Measurements from ENCODE around the gene TYSND1.
"Not testable (repeated sequence)": the region's sequence is repeated elsewhere in the genome, so short reads cannot be mapped to it uniquely, and the experiment has no call there.

The TYSND1 gene, protein sequence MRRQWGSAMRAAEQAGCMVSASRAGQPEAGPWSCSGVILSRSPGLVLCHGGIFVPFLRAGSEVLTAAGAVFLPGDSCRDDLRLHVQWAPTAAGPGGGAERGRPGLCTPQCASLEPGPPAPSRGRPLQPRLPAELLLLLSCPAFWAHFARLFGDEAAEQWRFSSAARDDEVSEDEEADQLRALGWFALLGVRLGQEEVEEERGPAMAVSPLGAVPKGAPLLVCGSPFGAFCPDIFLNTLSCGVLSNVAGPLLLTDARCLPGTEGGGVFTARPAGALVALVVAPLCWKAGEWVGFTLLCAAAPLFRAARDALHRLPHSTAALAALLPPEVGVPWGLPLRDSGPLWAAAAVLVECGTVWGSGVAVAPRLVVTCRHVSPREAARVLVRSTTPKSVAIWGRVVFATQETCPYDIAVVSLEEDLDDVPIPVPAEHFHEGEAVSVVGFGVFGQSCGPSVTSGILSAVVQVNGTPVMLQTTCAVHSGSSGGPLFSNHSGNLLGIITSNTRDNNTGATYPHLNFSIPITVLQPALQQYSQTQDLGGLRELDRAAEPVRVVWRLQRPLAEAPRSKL

GRCh38 chr10:70146489-70147258 is at the start of gene TYSND1:
Gene TYSND1, minus strand, starts transcription at chr10:70146700. Its CDS starts 114 bp downstream, at chr10:70146586.
- in situ Hi-C loops (cut with HindIII; ENCODE audit: low pct_ligation_motif_present, low pct_unique_long_range_greater_than_20kb, low sequenced_read_pairs): no loop called here
- peak; percentile 100 for DNase-seq

DNA sequence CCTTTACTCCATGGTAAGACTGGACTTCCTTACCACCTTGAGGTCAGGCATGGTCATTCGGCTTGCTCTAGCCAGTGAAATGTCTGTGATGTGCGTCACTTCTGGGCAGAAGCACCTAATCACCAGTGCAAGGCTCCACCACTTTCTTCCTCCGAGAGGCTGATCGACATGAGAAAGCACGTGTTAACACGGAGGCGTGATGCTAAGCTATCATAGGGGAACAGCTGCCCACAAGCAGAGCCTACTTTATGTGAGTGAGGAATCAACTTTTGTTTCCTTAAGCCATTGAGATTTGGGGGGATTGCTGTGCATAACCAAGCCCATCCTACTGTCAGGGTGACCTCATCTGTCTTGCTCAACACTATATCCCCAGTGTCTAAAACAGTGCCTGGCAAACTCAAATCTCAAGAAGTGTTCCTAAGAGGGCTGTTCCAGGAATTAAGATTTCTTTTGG is 46.9 kb upstream of the TYSND1 start:
- DNase-seq: no peak
- in situ Hi-C loops (cut with HindIII; ENCODE audit: low pct_ligation_motif_present, low pct_unique_long_range_greater_than_20kb, low sequenced_read_pairs): no loop called here

DNA sequence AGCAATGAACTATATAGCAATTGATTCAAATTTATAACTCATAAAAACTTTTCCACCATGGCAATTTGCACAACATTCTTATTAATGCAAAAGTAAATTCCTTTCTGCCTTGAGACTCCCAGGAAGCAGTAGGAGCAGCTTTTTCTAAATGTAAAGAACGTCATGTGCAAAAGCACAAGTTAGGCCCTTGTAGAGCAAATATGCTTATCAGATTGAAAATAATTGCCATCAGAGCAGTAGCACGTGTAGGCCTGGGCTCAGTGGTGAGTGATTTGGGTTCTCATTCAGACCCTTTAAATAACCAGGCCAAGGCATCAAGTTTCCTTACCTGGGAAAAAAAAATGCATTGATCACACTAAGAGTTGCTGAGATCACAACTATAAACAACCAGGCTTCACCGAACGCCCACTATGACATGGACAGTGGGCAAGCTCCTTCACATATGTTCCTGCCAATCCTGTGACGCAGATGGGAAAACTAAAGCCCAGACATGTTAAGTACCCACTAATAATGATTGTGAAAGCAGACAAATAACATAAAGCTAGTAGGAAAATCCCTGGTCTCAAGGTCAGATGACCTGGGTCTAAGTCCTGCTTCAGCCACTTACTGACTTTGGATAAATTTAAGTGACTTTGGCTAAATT is 45.9 kb upstream of the TYSND1 start:
- DNase-seq: no peak
- in situ Hi-C loops (cut with HindIII; ENCODE audit: low pct_ligation_motif_present, low pct_unique_long_range_greater_than_20kb, low sequenced_read_pairs): no loop called here

GRCh38 chr10:70191972-70192305 is 45.4 kb upstream of the TYSND1 start:
- in situ Hi-C loops (cut with HindIII; ENCODE audit: low pct_ligation_motif_present, low pct_unique_long_range_greater_than_20kb, low sequenced_read_pairs): no loop called here
- peak; percentile 29 for DNase-seq

- no peak for DNase-seq
These were observed 44.9 kb upstream of the TYSND1 start for GRCh38 chr10:70191161-70191971.

DNA sequence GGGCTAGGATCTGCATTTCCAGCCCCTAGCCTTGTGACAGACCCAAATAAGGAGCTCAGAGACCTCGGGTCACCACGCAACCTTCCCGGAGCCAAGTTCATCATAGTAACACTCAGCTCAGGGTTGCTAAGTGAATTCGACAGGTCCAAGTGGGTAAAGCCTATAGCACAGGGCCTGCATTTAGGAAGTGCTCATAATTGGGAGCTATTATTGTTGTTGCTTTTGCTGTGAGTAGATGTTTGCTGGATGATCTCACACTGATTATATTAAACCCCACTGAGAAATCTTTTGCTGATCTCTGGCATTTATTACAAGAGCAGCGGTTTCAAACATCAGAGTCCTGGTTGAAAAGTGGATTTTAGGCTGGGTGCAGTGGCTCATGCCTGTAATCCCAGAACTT is 44.1 kb upstream of the TYSND1 start:
- in situ Hi-C loops (cut with HindIII; ENCODE audit: low pct_ligation_motif_present, low pct_unique_long_range_greater_than_20kb, low sequenced_read_pairs): no loop called here
- no peak for DNase-seq

More at GRCh38 chr10:70191161-70191971, 44.9 kb upstream of the TYSND1 start:
- in situ Hi-C loops (cut with HindIII; ENCODE audit: low pct_ligation_motif_present, low pct_unique_long_range_greater_than_20kb, low sequenced_read_pairs): no loop called here

GRCh38 chr10:70190102-70190501 is 43.6 kb upstream of the TYSND1 start:
- DNase-seq: no peak
- in situ Hi-C loops (cut with HindIII; ENCODE audit: low pct_ligation_motif_present, low pct_unique_long_range_greater_than_20kb, low sequenced_read_pairs): no loop called here

- in situ Hi-C loops (cut with HindIII; ENCODE audit: low pct_ligation_motif_present, low pct_unique_long_range_greater_than_20kb, low sequenced_read_pairs): no loop called here
These were observed 42.3 kb upstream of the TYSND1 start for GRCh38 chr10:70188768-70189167.

DNA sequence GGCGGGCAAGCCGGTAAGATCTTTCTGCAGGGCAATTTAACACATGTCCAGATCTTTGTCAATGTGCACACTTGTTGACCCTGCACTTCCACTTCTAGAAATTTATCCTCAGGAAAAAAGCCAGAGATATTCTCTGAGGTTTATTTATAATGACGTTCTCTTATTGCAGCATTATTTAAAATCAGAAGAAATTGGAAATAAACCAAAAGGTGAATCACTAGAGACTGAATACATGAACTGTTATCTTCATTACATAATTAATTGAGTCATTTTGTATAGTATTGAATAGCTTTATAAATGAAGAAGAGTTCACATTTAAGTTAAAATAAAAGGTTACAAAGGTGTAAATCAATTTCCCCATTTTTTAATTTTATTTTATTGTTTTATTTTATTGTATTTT is 40.1 kb upstream of the TYSND1 start:
- in situ Hi-C loops (cut with HindIII; ENCODE audit: low pct_ligation_motif_present, low pct_unique_long_range_greater_than_20kb, low sequenced_read_pairs): no loop called here
- no peak for DNase-seq

More at GRCh38 chr10:70188768-70189167, 42.3 kb upstream of the TYSND1 start:
- no peak for DNase-seq

DNA sequence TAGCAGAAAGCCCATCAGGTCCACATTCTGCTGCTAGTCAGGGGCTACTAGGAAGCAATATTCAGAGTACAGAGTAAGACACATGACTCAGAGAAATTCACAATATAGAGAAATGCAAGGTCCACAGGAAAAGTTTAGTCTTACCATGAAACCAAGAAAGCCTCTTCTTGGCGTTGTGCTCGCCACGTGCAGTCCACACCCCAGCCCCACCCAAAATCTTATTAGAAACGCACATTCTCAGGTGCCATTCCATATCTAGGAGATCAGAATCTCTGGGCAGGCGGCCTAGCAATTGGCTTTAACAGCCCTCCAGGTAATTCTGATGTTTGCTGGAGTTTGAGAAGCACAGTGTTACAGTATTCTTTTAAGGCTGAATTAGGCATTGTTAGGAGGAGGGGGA is 39.6 kb upstream of the TYSND1 start:
- in situ Hi-C loops (cut with HindIII; ENCODE audit: low pct_ligation_motif_present, low pct_unique_long_range_greater_than_20kb, low sequenced_read_pairs): no loop called here
- no peak for DNase-seq

DNA sequence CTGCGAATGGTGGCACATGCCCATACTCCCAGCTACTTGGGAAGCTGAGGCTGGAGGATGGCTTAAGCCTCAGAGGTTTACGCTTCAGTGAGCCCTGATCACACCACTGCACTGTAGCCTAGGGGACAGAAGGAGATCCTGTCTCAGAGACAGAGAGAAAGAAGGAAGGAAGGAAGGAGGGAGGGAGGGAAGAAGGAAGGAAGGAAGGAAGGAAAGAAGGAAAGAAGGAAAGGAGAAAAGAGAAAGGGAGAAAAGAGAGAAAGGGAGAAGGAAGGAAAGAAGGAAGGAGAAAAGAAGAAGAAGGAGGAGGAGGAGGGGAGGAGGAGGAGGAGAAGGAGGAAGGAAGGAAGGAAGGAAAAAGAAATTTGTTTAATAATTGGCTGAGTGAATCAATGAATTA is 36.8 kb upstream of the TYSND1 start:
- DNase-seq: no peak
- in situ Hi-C loops (cut with HindIII; ENCODE audit: low pct_ligation_motif_present, low pct_unique_long_range_greater_than_20kb, low sequenced_read_pairs): no loop called here

GRCh38 chr10:70179209-70179608 is 32.7 kb upstream of the TYSND1 start:
- DNase-seq; in situ Hi-C loops (cut with HindIII; ENCODE audit: low pct_ligation_motif_present, low pct_unique_long_range_greater_than_20kb, low sequenced_read_pairs): not testable (repeated sequence)

DNA sequence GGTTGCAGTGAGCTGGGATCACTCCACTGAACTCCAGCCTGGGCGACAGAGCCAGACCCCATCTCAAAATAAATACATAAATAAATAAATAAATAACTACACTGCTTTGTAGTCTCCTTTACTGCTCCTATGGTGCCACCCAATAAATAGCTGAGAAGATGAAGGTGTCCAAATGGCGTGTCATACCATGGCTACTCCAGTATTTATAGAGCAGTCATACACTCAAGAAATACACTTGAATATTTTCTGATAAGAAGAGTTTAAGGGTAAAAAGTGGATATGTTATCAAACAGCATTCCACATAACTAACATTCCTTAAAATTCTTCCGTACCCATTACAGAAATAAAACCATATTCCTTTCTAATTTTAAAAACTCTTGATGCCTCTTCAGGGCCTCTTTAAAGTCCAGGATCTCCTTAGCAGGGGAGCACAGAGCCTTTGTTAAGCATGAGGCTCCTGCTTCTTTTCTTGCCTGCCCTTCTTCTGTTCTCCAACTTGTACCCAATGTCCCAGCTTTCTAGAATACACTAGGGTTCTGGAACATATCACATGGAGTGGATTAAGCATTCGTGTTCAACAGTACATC is 31.7 kb upstream of the TYSND1 start:
- in situ Hi-C loops (cut with HindIII; ENCODE audit: low pct_ligation_motif_present, low pct_unique_long_range_greater_than_20kb, low sequenced_read_pairs): no loop called here
- DNase-seq: no peak

DNA sequence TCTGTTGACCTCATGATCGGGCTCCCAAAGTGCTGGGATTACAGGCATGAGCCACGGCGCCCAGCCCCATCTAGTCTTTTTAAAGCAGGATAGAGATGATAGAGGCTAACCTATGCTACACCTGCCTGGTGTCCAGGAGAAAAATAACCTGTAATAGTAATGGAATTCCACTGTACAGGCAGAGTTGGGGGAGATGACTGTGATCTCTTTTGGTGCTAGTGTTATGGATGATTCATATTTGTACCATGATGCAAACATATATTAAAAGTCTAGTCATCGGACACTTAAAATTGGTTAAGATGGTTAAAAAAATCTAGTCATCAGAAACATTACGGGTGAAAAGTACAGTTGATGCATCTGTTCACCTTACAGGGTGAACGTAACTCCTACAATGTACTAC is 29.9 kb upstream of the TYSND1 start:
- no peak for DNase-seq
- in situ Hi-C loops (cut with HindIII; ENCODE audit: low pct_ligation_motif_present, low pct_unique_long_range_greater_than_20kb, low sequenced_read_pairs): no loop called here

- in situ Hi-C loops (cut with HindIII; ENCODE audit: low pct_ligation_motif_present, low pct_unique_long_range_greater_than_20kb, low sequenced_read_pairs): no loop called here
These were observed 29.0 kb upstream of the TYSND1 start for GRCh38 chr10:70175516-70175915.

DNA sequence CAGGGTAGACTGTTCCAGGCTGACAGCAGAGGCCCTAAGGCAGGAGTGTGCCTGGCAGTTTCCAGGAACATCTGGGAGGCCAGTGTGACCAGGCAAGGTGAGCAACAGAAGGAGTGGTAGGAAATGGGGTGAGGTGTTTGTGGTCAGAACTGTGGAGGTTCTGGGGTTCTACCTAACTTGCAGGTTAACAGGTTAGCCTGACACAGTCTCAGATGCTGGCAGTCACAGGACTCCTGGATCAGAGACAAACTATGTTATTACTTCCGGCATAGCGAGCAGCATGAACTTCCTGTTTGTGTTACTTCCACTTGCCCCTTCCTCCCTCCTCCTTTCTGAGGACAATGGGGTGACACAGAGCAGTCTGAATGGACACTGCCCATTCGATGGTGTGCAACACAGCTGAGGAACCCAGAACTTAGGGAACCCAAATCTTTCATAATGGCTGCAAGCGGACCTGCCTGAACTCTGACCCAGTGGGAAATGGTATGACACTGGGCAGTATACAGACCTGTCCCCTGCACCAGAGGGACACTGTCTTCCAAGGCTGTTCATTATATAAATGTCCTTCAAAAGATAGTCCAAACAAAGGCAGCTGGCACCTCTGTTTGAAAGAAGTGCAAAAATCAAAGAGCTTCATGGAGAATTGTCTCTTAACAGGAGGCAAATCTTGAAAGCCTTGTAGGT is 27.7 kb upstream of the TYSND1 start:
- DNase-seq: no peak
- in situ Hi-C loops (cut with HindIII; ENCODE audit: low pct_ligation_motif_present, low pct_unique_long_range_greater_than_20kb, low sequenced_read_pairs): no loop called here

More at GRCh38 chr10:70175516-70175915, 29.0 kb upstream of the TYSND1 start:
- DNase-seq: no peak

GRCh38 chr10:70169649-70170364 is 23.3 kb upstream of the TYSND1 start:
- peak; percentile 28 for DNase-seq
- in situ Hi-C loops (cut with HindIII; ENCODE audit: low pct_ligation_motif_present, low pct_unique_long_range_greater_than_20kb, low sequenced_read_pairs): no loop called here
